Measurements from ENCODE around the gene GINS1.
"Not testable (repeated sequence)": the region's sequence is repeated elsewhere in the genome, so short reads cannot be mapped to it uniquely, and the experiment has no call there.

GINS1 gene

GRCh38 chr20:25389858-25390537 lies 17.5 kb upstream of the GINS1 start:
- peak in 1 of 2 donors; percentile 1 for DNase-seq (ENCODE audit: low read depth in 2 of 2)

GRCh38 chr20:25390538-25391528 lies 16.6 kb upstream of the GINS1 start, which contains the start of gene ABHD12:
Gene ABHD12 (minus strand): TSS chr20:25390835. CDS start chr20:25390703, 132 bp downstream.
- peak; percentile 87 to 89 for DNase-seq (ENCODE audit: low read depth in 2 of 2)

GRCh38 chr20:25394276-25394675 lies 13.2 kb upstream of the GINS1 start:
- no peak for DNase-seq (ENCODE audit: low read depth in 2 of 2)

GRCh38 chr20:25394996-25395395 lies 12.5 kb upstream of the GINS1 start:
- no peak for DNase-seq (ENCODE audit: low read depth in 2 of 2)

- no peak for DNase-seq (ENCODE audit: low read depth in 2 of 2)
These were observed 10.4 kb upstream of the GINS1 start for GRCh38 chr20:25397096-25397495.

GRCh38 chr20:25397821-25398220 lies 9.7 kb upstream of the GINS1 start:
- no peak for DNase-seq (ENCODE audit: low read depth in 2 of 2)

GRCh38 chr20:25398376-25399036 lies 9.0 kb upstream of the GINS1 start:
- no peak for DNase-seq (ENCODE audit: low read depth in 2 of 2)

- DNase-seq (ENCODE audit: low read depth in 2 of 2): no peak
These were observed 8.4 kb upstream of the GINS1 start for GRCh38 chr20:25399037-25399430.

GRCh38 chr20:25400291-25400732 lies 7.2 kb upstream of the GINS1 start:
- DNase-seq (ENCODE audit: low read depth in 2 of 2): not testable (repeated sequence)

GRCh38 chr20:25402583-25402982 lies 4.9 kb upstream of the GINS1 start:
- no peak for DNase-seq (ENCODE audit: low read depth in 2 of 2)

- DNase-seq (ENCODE audit: low read depth in 2 of 2): no peak
These were observed 686 bp downstream of the GINS1 start for GRCh38 chr20:25408170-25408547.

- no peak for DNase-seq (ENCODE audit: low read depth in 2 of 2)
These were observed 1.4 kb downstream of the GINS1 start for GRCh38 chr20:25408890-25409289.

GRCh38 chr20:25418776-25419175 lies 11.3 kb downstream of the GINS1 start:
- no peak for DNase-seq (ENCODE audit: low read depth in 2 of 2)

GRCh38 chr20:25421102-25421501 lies 13.6 kb downstream of the GINS1 start:
- DNase-seq (ENCODE audit: low read depth in 2 of 2): no peak

GRCh38 chr20:25422032-25422431 lies 14.6 kb downstream of the GINS1 start:
- no peak for DNase-seq (ENCODE audit: low read depth in 2 of 2)

- DNase-seq (ENCODE audit: low read depth in 2 of 2): no peak
These were observed 17.1 kb downstream of the GINS1 start for GRCh38 chr20:25424536-25424935.

GRCh38 chr20:25437153-25437581 lies 29.7 kb downstream of the GINS1 start:
- DNase-seq (ENCODE audit: low read depth in 2 of 2): no peak

GRCh38 chr20:25439328-25439727 lies 31.9 kb downstream of the GINS1 start:
- no peak for DNase-seq (ENCODE audit: low read depth in 2 of 2)

GRCh38 chr20:25444556-25444955 lies 37.1 kb downstream of the GINS1 start:
- no peak for DNase-seq (ENCODE audit: low read depth in 2 of 2)

GRCh38 chr20:25447671-25448070 lies 40.2 kb downstream of the GINS1 start:
- DNase-seq (ENCODE audit: low read depth in 2 of 2): no peak

GRCh38 chr20:25452333-25452732 lies 44.9 kb downstream of the GINS1 start:
- DNase-seq (ENCODE audit: low read depth in 2 of 2): no peak

All from stimulated activated CD8-positive, alpha-beta memory T cell treated with anti-CD3 and anti-CD28 coated beads, Interleukin-15, amount 100 ng/mL, for 4 hours (primary cell).